Measurements from ENCODE around the gene THEMIS.

DNA sequence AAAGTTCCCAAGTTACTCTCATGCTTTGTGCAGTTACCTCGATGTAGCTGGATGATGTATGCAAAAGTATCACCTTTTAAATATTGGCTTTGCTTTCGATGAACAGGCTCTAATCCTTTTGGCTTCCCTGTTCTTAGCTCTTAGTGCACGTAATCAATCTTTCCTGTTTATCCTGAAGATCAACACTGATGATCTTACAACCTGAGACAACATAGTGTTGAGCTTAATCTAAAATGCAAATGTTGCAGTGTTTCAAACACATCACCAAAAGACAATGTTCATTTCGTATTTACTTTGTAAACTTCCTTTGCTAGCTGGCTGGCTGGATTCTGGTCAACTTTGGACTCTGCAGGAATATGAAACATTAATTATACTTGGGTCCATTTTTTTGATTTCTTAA is 132.1 kb downstream of the THEMIS start:
- TF ChIP-seq POLR2A (IDR thresholded peaks at IDR 0.05) (no peak), POLR2AphosphoS5 (IDR thresholded peaks at IDR 0.05; ENCODE audit: insufficient read depth in 1 of 2, low read depth in 1 of 2) (no peak)
- TF ChIP-seq, protein P1, sequence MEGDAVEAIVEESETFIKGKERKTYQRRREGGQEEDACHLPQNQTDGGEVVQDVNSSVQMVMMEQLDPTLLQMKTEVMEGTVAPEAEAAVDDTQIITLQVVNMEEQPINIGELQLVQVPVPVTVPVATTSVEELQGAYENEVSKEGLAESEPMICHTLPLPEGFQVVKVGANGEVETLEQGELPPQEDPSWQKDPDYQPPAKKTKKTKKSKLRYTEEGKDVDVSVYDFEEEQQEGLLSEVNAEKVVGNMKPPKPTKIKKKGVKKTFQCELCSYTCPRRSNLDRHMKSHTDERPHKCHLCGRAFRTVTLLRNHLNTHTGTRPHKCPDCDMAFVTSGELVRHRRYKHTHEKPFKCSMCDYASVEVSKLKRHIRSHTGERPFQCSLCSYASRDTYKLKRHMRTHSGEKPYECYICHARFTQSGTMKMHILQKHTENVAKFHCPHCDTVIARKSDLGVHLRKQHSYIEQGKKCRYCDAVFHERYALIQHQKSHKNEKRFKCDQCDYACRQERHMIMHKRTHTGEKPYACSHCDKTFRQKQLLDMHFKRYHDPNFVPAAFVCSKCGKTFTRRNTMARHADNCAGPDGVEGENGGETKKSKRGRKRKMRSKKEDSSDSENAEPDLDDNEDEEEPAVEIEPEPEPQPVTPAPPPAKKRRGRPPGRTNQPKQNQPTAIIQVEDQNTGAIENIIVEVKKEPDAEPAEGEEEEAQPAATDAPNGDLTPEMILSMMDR (IDR thresholded peaks at IDR 0.05), result no peak
